Neural cell (in vitro differentiated cells): ENCODE data around the gene MLLT10. TPM values are rescaled to one million over a fixed set of nuclear protein-coding genes. Genes with fewer than 3 reads are reported as not detected.

Source experiments
- H2AFZ ChIP-seq: fragments of 200-600, 300-800 bp; sonication (generic), shearing (Covaris generic); 2 replicates; pipeline ENCODE4 v1.6.0; 2014; ENCODE audit warnings: low read depth, mild to moderate bottlenecking, antibody characterized with exemption, low read length, moderate library complexity
- H3F3A ChIP-seq: fragments of 200-600 bp; shearing (Covaris generic); 2 replicates; pipeline ENCODE4 v1.6.1; 2016; ENCODE audit warnings: mild to moderate bottlenecking, moderate library complexity, mixed read lengths, antibody characterized with exemption, low read length; ENCODE audit not compliant: insufficient read depth, poor library complexity, severe bottlenecking
- H3K27ac ChIP-seq: fragments of 200-600, 300-800 bp; sonication (generic), shearing (Covaris generic); 2 replicates; pipeline ENCODE4 v1.5.1; 2014; ENCODE audit warnings: mild to moderate bottlenecking, low read length, moderate library complexity
- H3K27me3 ChIP-seq: fragments of 300-800, 200-600 bp; sonication (generic), shearing (Covaris generic); 2 replicates; pipeline ENCODE4 v1.6.0; 2014; ENCODE audit warnings: mild to moderate bottlenecking, low read depth, low read length, moderate library complexity; ENCODE audit not compliant: insufficient read depth
- H3K36me3 ChIP-seq: fragments of 300-800, 200-600 bp; sonication (generic), shearing (Covaris generic); 2 replicates; pipeline ENCODE4 v1.5.1; 2014; ENCODE audit warnings: mild to moderate bottlenecking, antibody characterized with exemption, low read length, moderate library complexity; ENCODE audit not compliant: insufficient read depth
- H3K4me2 ChIP-seq: fragments of 300-800, 200-600 bp; sonication (generic), shearing (Covaris generic); 2 replicates; pipeline ENCODE4 v1.6.0; 2014; ENCODE audit warnings: mild to moderate bottlenecking, low read length
- H3K4me3 ChIP-seq: fragments of 300-800, 200-600 bp; sonication (generic), shearing (Covaris generic); 2 replicates; pipeline ENCODE4 v1.5.1; 2014; ENCODE audit warnings: mild to moderate bottlenecking, low read length, moderate library complexity
- H3K79me2 ChIP-seq: fragments of 200-600 bp; shearing (Covaris generic); replicated peaks from 2 replicates; pipeline ENCODE4 v1.6.0; 2014; ENCODE audit warnings: mild to moderate bottlenecking, low read length, moderate library complexity; ENCODE audit not compliant: insufficient read depth
- H3K9ac ChIP-seq: fragments of 300-800, 200-600 bp; sonication (generic), shearing (Covaris generic); 2 replicates; pipeline ENCODE4 v1.6.1; 2016; ENCODE audit warnings: mild to moderate bottlenecking, low read length, mixed read lengths
- H3K9me2 ChIP-seq: fragments of 200-600 bp; shearing (Covaris generic); 2 replicates; pipeline ENCODE4 v1.6.1; 2016; ENCODE audit warnings: mild to moderate bottlenecking, low read length, mixed read lengths; ENCODE audit not compliant: insufficient read depth
- H3K9me3 ChIP-seq: fragments of 200-600, 300-800 bp; sonication (generic), shearing (Covaris generic); 2 replicates; pipeline ENCODE4 v1.6.1; 2016; ENCODE audit warnings: mild to moderate bottlenecking, mixed run types, low read length, moderate library complexity, mixed read lengths
- H4K20me1 ChIP-seq: fragments of 200-600 bp; shearing (Covaris generic); 2 replicates; pipeline ENCODE4 v1.6.1; 2016; ENCODE audit warnings: mild to moderate bottlenecking, mixed run types; ENCODE audit not compliant: insufficient read depth
- CTCF ChIP-seq: fragments of 450-650 bp; IDR thresholded peaks from 2 replicates; pipeline ENCODE4 v1.5.1; 2014; ENCODE audit warnings: antibody characterized with exemption, mild to moderate bottlenecking, moderate library complexity; ENCODE audit not compliant: poor library complexity, severe bottlenecking
- EP300 ChIP-seq: fragments of 450-650 bp; conservative IDR thresholded peaks from 2 replicates; pipeline ENCODE4 v1.6.1; 2014; ENCODE audit warnings: antibody characterized with exemption, mild to moderate bottlenecking, moderate library complexity; ENCODE audit not compliant: poor library complexity, severe bottlenecking
- EZH2 ChIP-seq: fragments of 200-600, 300-800 bp; shearing (Covaris generic), sonication (generic); IDR thresholded peaks from 2 replicates; pipeline ENCODE4 v1.6.1; 2014; ENCODE audit warnings: antibody characterized with exemption, low read length, borderline replicate concordance, mild to moderate bottlenecking; ENCODE audit not compliant: insufficient read depth, poor library complexity, severe bottlenecking
- MXI1 ChIP-seq: fragments of 450-650 bp; conservative IDR thresholded peaks from 2 replicates; pipeline ENCODE4 v1.6.1; 2014; ENCODE audit warnings: antibody characterized with exemption, mild to moderate bottlenecking; ENCODE audit not compliant: poor library complexity, severe bottlenecking
- POLR2AphosphoS5 ChIP-seq: IDR thresholded peaks from 2 replicates; pipeline ENCODE4 v1.6.1; 2012
- RAD21 ChIP-seq: fragments of 450-650 bp; conservative IDR thresholded peaks from 2 replicates; pipeline ENCODE4 v1.6.1; 2014; ENCODE audit warnings: antibody characterized with exemption, mild to moderate bottlenecking, moderate library complexity
- REST ChIP-seq: IDR thresholded peaks from 2 replicates; pipeline ENCODE4 v1.6.1; 2012; ENCODE audit warnings: borderline replicate concordance
- SMC3 ChIP-seq: fragments of 450-650 bp; conservative IDR thresholded peaks from 2 replicates; pipeline ENCODE4 v1.6.1; 2014; ENCODE audit warnings: antibody characterized with exemption, mild to moderate bottlenecking, moderate library complexity; ENCODE audit not compliant: poor library complexity
- TAF1 ChIP-seq: IDR thresholded peaks from 2 replicates; pipeline ENCODE4 v1.6.1; 2012; ENCODE audit warnings: low read depth
- polyA plus RNA-seq: library from polyadenylated mRNA; depleted of rRNA; stranded (reverse); fragments of >200 nt; gene quantifications from 2 replicates; pipeline ENCODE4 v1.2.3, GENCODE V29; 2014

The MLLT10 gene
- polyA plus RNA-seq, 1 donor from 2014 or later: 31.0 TPM

GRCh38 chr10:21501091-21501490, 32.9 kb upstream of the MLLT10 start:
- H3F3A ChIP-seq: no peaks in the 10 kb centered on the region
- no peak overlapping the region for H3K27ac ChIP-seq
- no peak overlapping the region for H3K9ac ChIP-seq
- peaks cover 73% of the 10 kb centered on the region for H3K79me2 ChIP-seq
- H3K4me2 ChIP-seq: no peak overlapping the region
- H3K4me3 ChIP-seq: no peak overlapping the region
- peaks cover 50% of the 10 kb centered on the region for H3K27me3 ChIP-seq
- TF ChIP-seq MXI1 (no peak), TAF1 (no peak), RAD21 (no peak), EZH2 (no peak), CTCF (no peak), EP300 (no peak), REST (no peak), POLR2AphosphoS5 (no peak), SMC3 (no peak)
- H3K9me2 ChIP-seq: no peaks in the 10 kb centered on the region
- H4K20me1 ChIP-seq: no peaks in the 10 kb centered on the region
- H2AFZ ChIP-seq: no peak overlapping the region
- H3K9me3 ChIP-seq: no peaks in the 10 kb centered on the region
- H3K36me3 ChIP-seq: no peaks in the 10 kb centered on the region

GRCh38 chr10:21501731-21502347, 32.2 kb upstream of the MLLT10 start:
- Histone ChIP-seq H2AFZ (no peak overlapping the region), H3K79me2 (peaks cover 80% of the 10 kb centered on the region), H3K36me3 (no peaks in the 10 kb centered on the region), H3F3A (no peaks in the 10 kb centered on the region), H3K27ac (no peak overlapping the region), H3K9me2 (no peaks in the 10 kb centered on the region), H4K20me1 (no peaks in the 10 kb centered on the region), H3K9ac (no peak overlapping the region), H3K27me3 (peaks cover 58% of the 10 kb centered on the region), H3K4me3 (no peak overlapping the region), H3K4me2 (no peak overlapping the region), H3K9me3 (no peaks in the 10 kb centered on the region)
- TF ChIP-seq SMC3 (no peak), EZH2 (no peak), RAD21 (no peak), TAF1 (no peak), POLR2AphosphoS5 (no peak), EP300 (no peak), MXI1 (no peak), REST (no peak), CTCF (no peak)
